A673 (cell line): ENCODE results near the gene NEK6. TPM values are rescaled to one million over a fixed set of nuclear protein-coding genes. Genes with fewer than 3 reads are reported as not detected.

Source experiments
- BruUV-seq: library from RNA; stranded (reverse); fragments of 400-500 nt; replicated peaks from 2 replicates; lab custom pipeline; 2021; lab: Mats Ljungman, UMichigan
- CTCF ChIA-PET: fragments of 300-600 bp; sonication (Branson Sonifier 250); formaldehyde crosslinking; loops from one replicate; lab custom pipeline; 2022; ENCODE audit warnings: antibody characterized with exemption; lab: Charles Lee
- POLR2A ChIA-PET: fragments of 300-600 bp; sonication (Branson Sonifier 250); formaldehyde crosslinking; loops from one replicate; lab custom pipeline; 2022; ENCODE audit warnings: antibody characterized with exemption; ENCODE audit not compliant: low non-redundant PET; lab: Charles Lee
- DNase-seq: peaks from one replicate; pipeline ENCODE4 v3.0.0-alpha.2; 2015; ENCODE audit warnings: low spot score
- H3K27ac ChIP-seq: fragments of 200-600 bp; sonication (generic); 2 replicates; pipeline ENCODE4 v1.5.1; 2016; ENCODE audit warnings: mixed run types, low read depth, mild to moderate bottlenecking, mixed read lengths, antibody characterized with exemption, low read length; ENCODE audit not compliant: poor library complexity, severe bottlenecking
- H3K27me3 ChIP-seq: fragments of 200-600 bp; sonication (generic); replicated peaks from 2 replicates; pipeline ENCODE4 v1.6.1; 2017; ENCODE audit warnings: mixed run types, low read depth, mild to moderate bottlenecking, mixed read lengths, antibody characterized with exemption, low read length; ENCODE audit not compliant: insufficient read depth, poor library complexity
- H3K36me3 ChIP-seq: fragments of 200-600 bp; sonication (generic); 2 replicates; pipeline ENCODE4 v1.6.1; 2016; ENCODE audit warnings: mixed run types, mild to moderate bottlenecking, mixed read lengths, antibody characterized with exemption, low read length; ENCODE audit not compliant: insufficient read depth, poor library complexity, severe bottlenecking
- H3K4me1 ChIP-seq: fragments of 200-600 bp; sonication (generic); 2 replicates; pipeline ENCODE4 v1.6.1; 2017; ENCODE audit warnings: mixed run types, mild to moderate bottlenecking, mixed read lengths, antibody characterized with exemption, low read length; ENCODE audit not compliant: insufficient read depth, poor library complexity, severe bottlenecking
- H3K4me3 ChIP-seq: fragments of 200-600 bp; sonication (generic); 2 replicates; pipeline ENCODE4 v1.5.1; 2016; ENCODE audit warnings: low read depth, mixed run types, mild to moderate bottlenecking, mixed read lengths, low read length; ENCODE audit not compliant: poor library complexity, severe bottlenecking
- H3K9me3 ChIP-seq: fragments of 200-600 bp; sonication (generic); 2 replicates; pipeline ENCODE4 v1.6.1; 2016; ENCODE audit warnings: mixed run types, low read depth, mild to moderate bottlenecking, mixed read lengths, antibody characterized with exemption, low read length; ENCODE audit not compliant: poor library complexity, severe bottlenecking
- EZH2 ChIP-seq: fragments of 200-600 bp; sonication (generic); IDR thresholded peaks from 2 replicates; pipeline ENCODE4 v1.6.1; 2017; ENCODE audit warnings: borderline replicate concordance, low read depth, mild to moderate bottlenecking, mixed read lengths, antibody characterized with exemption, low read length; ENCODE audit not compliant: poor library complexity, severe bottlenecking
- intact Hi-C: fragments of 100-400 bp; cut with micrococcal nuclease; formaldehyde crosslinking; loops from one replicate; pipeline ENCODE4 v1.10.0; 2022; ENCODE audit not compliant: unreplicated experiment
- total RNA-seq: library from RNA; stranded (reverse); gene quantifications from 2 replicates; pipeline ENCODE4 v1.2.3, GENCODE V29; 2021
- TF ChIP-seq, protein P1 (sequence below): fragments of 300-800, 200-600 bp; sonication (generic); conservative IDR thresholded peaks from 2 replicates; pipeline ENCODE4 v1.5.1; 2017; ENCODE audit warnings: low read depth, mild to moderate bottlenecking, antibody characterized with exemption, low read length, moderate library complexity, mixed read lengths

The NEK6 gene
- total RNA-seq, 1 experiment from 2014 or later: 23.3 TPM

DNA sequence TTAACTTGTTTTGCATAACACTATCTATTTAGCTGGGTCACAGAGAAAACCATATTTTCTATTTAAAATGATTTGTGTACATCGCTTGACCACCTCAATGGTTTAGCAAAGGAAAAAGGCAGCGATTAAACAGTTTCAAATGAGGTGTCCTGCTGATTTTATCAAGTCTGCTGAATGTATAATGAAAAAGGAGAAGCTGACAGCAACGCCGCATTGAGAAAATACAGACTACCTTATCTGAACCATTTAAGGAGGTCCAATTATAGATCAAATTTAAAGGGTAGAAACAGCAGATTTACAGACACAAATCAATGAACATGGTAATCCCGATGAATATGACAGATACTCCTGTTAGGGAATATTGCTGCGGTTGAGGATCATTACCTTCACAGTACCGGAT lies 127.9 kb downstream of the NEK6 start:
- Histone ChIP-seq H3K9me3 (no peaks in the 10 kb centered on the region), H3K36me3 (peaks cover 24% of the 10 kb centered on the region), H3K27me3 (no peaks in the 10 kb centered on the region), H3K4me3 (no peak overlapping the region), H3K4me1 (peaks cover 6% of the 10 kb centered on the region), H3K27ac (no peak overlapping the region)
- BruUV-seq: no TSS peak
- CTCF ChIA-PET: no interaction called here
- DNase-seq: no peak
- TF ChIP-seq, protein P1, sequence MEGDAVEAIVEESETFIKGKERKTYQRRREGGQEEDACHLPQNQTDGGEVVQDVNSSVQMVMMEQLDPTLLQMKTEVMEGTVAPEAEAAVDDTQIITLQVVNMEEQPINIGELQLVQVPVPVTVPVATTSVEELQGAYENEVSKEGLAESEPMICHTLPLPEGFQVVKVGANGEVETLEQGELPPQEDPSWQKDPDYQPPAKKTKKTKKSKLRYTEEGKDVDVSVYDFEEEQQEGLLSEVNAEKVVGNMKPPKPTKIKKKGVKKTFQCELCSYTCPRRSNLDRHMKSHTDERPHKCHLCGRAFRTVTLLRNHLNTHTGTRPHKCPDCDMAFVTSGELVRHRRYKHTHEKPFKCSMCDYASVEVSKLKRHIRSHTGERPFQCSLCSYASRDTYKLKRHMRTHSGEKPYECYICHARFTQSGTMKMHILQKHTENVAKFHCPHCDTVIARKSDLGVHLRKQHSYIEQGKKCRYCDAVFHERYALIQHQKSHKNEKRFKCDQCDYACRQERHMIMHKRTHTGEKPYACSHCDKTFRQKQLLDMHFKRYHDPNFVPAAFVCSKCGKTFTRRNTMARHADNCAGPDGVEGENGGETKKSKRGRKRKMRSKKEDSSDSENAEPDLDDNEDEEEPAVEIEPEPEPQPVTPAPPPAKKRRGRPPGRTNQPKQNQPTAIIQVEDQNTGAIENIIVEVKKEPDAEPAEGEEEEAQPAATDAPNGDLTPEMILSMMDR: no peak
- no peak for TF ChIP-seq EZH2
- intact Hi-C loops: no loop called here
- POLR2A ChIA-PET: interaction anchor here (0.6 kb wide), 1 partner anchor 1783 kb away, joined by 3 read pairs; no protein-coding TSS in a partner anchor

DNA sequence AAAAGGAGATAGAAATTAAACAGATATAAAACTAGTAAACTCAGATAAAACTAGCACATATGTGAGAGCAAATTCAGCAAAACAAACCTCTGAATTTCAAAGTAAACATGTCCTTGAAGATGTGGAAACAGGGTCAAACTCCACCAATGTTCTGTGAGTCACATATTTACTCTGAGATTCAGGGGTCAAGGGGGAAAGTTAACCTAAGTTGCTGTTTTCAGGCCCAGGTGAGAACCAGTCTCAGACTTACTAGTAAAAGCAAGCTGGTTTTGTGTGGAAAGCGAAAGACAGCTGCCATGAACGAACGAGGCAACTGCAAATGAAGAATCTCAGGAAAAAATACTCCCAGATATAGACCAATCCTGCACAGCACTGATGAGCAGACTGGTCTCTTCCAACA lies 128.5 kb downstream of the NEK6 start:
- Histone ChIP-seq H3K4me1 (peaks cover 12% of the 10 kb centered on the region), H3K27ac (no peak overlapping the region), H3K36me3 (peaks cover 24% of the 10 kb centered on the region), H3K27me3 (no peaks in the 10 kb centered on the region), H3K9me3 (no peaks in the 10 kb centered on the region), H3K4me3 (no peak overlapping the region)
- BruUV-seq: no TSS peak
- DNase-seq: no peak
- intact Hi-C loops: no loop called here
- no peak for TF ChIP-seq EZH2
- TF ChIP-seq, protein P1: no peak
- CTCF ChIA-PET: no interaction called here
- POLR2A ChIA-PET: no interaction called here

DNA sequence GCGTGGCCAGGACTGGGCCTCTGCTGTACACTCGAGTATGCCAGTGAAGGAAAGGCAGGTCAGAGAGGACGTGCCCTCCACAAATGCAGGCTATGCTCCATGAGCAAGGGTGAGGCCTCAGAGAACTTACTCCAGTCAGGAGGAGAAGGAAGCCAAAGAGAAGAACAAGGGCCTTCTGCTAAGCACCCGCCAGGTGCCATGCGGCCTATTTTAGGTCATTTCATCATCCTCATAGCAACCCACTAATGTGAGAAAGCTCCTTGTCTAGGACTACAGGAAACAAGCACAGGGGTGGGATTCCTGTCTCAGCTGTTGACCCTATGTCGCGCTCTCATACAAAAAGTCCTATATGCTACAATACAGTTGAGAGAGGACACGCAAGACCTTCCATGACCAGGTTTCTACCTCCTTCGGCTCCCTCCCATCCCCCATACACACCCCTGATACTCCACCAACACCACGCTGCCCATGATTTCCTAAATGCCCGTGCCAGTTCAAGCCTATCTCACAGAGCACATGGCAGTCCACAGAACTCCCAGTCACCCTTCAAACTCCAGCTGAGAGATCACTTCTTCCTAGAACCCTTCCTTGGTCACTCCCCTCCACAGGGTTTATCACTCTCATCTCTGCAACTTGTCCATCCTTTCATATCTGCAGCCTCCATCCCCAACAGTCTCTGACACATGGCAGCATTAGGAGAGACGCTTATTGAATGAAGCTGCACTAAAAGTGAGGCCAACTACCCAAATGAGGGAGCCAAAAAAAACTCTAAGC lies 130.7 kb downstream of the NEK6 start:
- POLR2A ChIA-PET: interaction anchor here (0.6 kb wide), 2 partner anchors 9 to 837 kb away, joined by 3 read pairs; no protein-coding TSS in a partner anchor
- TF ChIP-seq, protein P1: no peak
- TF ChIP-seq EZH2: no peak
- H3K9me3 ChIP-seq: no peaks in the 10 kb centered on the region
- no peak overlapping the region for H3K27ac ChIP-seq
- H3K4me1 ChIP-seq: peaks cover 35% of the 10 kb centered on the region
- CTCF ChIA-PET: interaction anchor here (1.6 to 1.8 kb wide), 2 partner anchors 10 to 262 kb away, joined by 5 to 9 read pairs; no protein-coding TSS in a partner anchor
- intact Hi-C loops: no loop called here
- no TSS peak for BruUV-seq
- no peak for DNase-seq
- no peak overlapping the region for H3K4me3 ChIP-seq
- H3K36me3 ChIP-seq: peaks cover 12% of the 10 kb centered on the region
- H3K27me3 ChIP-seq: no peaks in the 10 kb centered on the region
